Prostate gland (tissue), 2 donors: ENCODE data around the gene BECN2.

Experiments
- POLR2A ChIP-seq: fragments of 450-650 bp; IDR thresholded peaks from one replicate; pipeline ENCODE4 v1.6.1; 2016; ENCODE audit warnings: antibody characterized with exemption, mild to moderate bottlenecking
- POLR2AphosphoS5 ChIP-seq: sonication (generic); formaldehyde crosslinking; IDR thresholded peaks from one replicate; pipeline ENCODE4 v1.6.1; 2017; ENCODE audit warnings: antibody characterized with exemption
- TF ChIP-seq, protein P1 (sequence below), 4 experiments: fragments of 200-600 bp in 2 of 4; fragments of 450-650 bp in 2 of 4; sonication (generic) in 2 of 4; IDR thresholded peaks; 1 replicate in 3 of 4; 2 replicates in 1 of 4; pipeline ENCODE4 v1.5.1; 2016 to 2019; ENCODE audit warnings: antibody characterized with exemption in 4 of 4, mild to moderate bottlenecking in 2 of 4, moderate library complexity in 2 of 4

- TF ChIP-seq, protein P1, sequence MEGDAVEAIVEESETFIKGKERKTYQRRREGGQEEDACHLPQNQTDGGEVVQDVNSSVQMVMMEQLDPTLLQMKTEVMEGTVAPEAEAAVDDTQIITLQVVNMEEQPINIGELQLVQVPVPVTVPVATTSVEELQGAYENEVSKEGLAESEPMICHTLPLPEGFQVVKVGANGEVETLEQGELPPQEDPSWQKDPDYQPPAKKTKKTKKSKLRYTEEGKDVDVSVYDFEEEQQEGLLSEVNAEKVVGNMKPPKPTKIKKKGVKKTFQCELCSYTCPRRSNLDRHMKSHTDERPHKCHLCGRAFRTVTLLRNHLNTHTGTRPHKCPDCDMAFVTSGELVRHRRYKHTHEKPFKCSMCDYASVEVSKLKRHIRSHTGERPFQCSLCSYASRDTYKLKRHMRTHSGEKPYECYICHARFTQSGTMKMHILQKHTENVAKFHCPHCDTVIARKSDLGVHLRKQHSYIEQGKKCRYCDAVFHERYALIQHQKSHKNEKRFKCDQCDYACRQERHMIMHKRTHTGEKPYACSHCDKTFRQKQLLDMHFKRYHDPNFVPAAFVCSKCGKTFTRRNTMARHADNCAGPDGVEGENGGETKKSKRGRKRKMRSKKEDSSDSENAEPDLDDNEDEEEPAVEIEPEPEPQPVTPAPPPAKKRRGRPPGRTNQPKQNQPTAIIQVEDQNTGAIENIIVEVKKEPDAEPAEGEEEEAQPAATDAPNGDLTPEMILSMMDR (IDR thresholded peaks at IDR 0.05), result no peak
- TF ChIP-seq POLR2A, result no peak
- TF ChIP-seq POLR2AphosphoS5, result no peak
Observed at GRCh38 chr1:241918879-241919278, 38.7 kb upstream of the BECN2 start.
